Measurements from ENCODE around the gene IL6ST.

GRCh38 chr5:56018832-56019231 is 24.1 kb upstream of the IL6ST start:
- TF ChIP-seq EP300 (IDR thresholded peaks at IDR 0.05) = no peak
- TF ChIP-seq POLR2A (IDR thresholded peaks at IDR 0.05; ENCODE audit: low read depth) = no peak
- no peak for TF ChIP-seq CTCF (IDR thresholded peaks at IDR 0.05)
- no peak for TF ChIP-seq POLR2AphosphoS5 (IDR thresholded peaks at IDR 0.05)
